ENCODE measurements around the gene GPR18.
"Not testable (repeated sequence)": the region's sequence is repeated elsewhere in the genome, so short reads cannot be mapped to it uniquely, and the experiment has no call there.

- not testable (repeated sequence) for TF ChIP-seq CTCF, EZH2phosphoT487 (IDR thresholded peaks at IDR 0.05)
Observed at GRCh38 chr13:99230588-99230987, 27.6 kb downstream of the GPR18 start.

Data from neural progenitor cell (in vitro differentiated cells).